H1 (cell line): Measurements from ENCODE around the gene TM9SF2. TPM values are rescaled to one million over a fixed set of nuclear protein-coding genes. Genes with fewer than 3 reads are reported as not detected.

ENCODE experiments used
- CTCF ChIA-PET: fragments of 300-600 bp; sonication (Branson Sonifier 250); formaldehyde crosslinking; loops from one replicate; lab custom pipeline; 2021; ENCODE audit not compliant: partially characterized antibody; lab: Charles Lee
- POLR2A ChIA-PET: fragments of 300-600 bp; sonication (Branson Sonifier 250); formaldehyde crosslinking; loops from one replicate; lab custom pipeline; 2021; ENCODE audit warnings: inconsistent platforms; ENCODE audit not compliant: partially characterized antibody; lab: Charles Lee
- DNase-seq, 2 experiments: peaks; one replicate each; pipeline versions ENCODE4 v3.0.0 to v3.0.0-alpha.2; 2010 to 2022; ENCODE audit warnings: low spot score in 2 of 2, low read depth in 1 of 2, mixed read lengths in 1 of 2
- FAIRE-seq: peaks from 2 replicates; lab custom pipeline; 2011; peaks lifted over from hg19 to GRCh38; lab: Jason Lieb, UNC
- H2AFZ ChIP-seq: 2 replicates; pipeline ENCODE4 v1.8.1; 2012; ENCODE audit warnings: low read length, inconsistent platforms
- H2AK5ac ChIP-seq: 2 replicates; pipeline ENCODE4 v1.6.1; 2013; ENCODE audit warnings: low read depth, low read length
- H2BK120ac ChIP-seq: replicated peaks from 2 replicates; pipeline ENCODE3; 2013; ENCODE audit warnings: low read depth, low read length, inconsistent platforms
- H2BK12ac ChIP-seq: 2 replicates; pipeline ENCODE4 v1.6.1; 2013; ENCODE audit warnings: low read depth, low read length
- H2BK15ac ChIP-seq: 2 replicates; pipeline ENCODE4 v1.6.1; 2013; ENCODE audit warnings: low read length
- H2BK20ac ChIP-seq: 2 replicates; pipeline ENCODE4 v1.6.1; 2013; ENCODE audit warnings: low read length
- H2BK5ac ChIP-seq: 2 replicates; pipeline ENCODE4 v1.6.1; 2013; ENCODE audit warnings: low read depth, low read length
- H3K14ac ChIP-seq: 2 replicates; pipeline ENCODE4 v1.6.1; 2013; ENCODE audit warnings: inconsistent platforms; ENCODE audit not compliant: insufficient read length
- H3K18ac ChIP-seq: 2 replicates; pipeline ENCODE4 v1.6.1; 2013; ENCODE audit warnings: low read length; ENCODE audit errors: extremely low read depth
- H3K23ac ChIP-seq: 2 replicates; pipeline ENCODE4 v1.6.1; 2013; ENCODE audit warnings: inconsistent platforms; ENCODE audit not compliant: insufficient read length
- H3K23me2 ChIP-seq: 2 replicates; pipeline ENCODE4 v1.6.1; 2013; ENCODE audit warnings: low read depth, low read length
- H3K27ac ChIP-seq: 2 replicates; pipeline ENCODE4 v1.6.1; 2011; ENCODE audit warnings: low read depth, low read length, inconsistent platforms
- H3K27me3 ChIP-seq, 4 experiments: replicated peaks in 1 of 4; 1 replicate in 1 of 4; 2 replicates in 3 of 4; pipeline versions ENCODE4 v1.6.1 to v1.8.1; 2011 to 2013; ENCODE audit warnings: low read length in 3 of 4, mild to moderate bottlenecking in 3 of 4, inconsistent platforms in 2 of 4, mixed read lengths in 2 of 4, moderate library complexity in 1 of 4; ENCODE audit not compliant: control insufficient read depth in 3 of 4, insufficient read depth in 3 of 4; ENCODE audit errors: extremely low read depth in 1 of 4
- H3K36me3 ChIP-seq, 4 experiments: 2 replicates each; pipeline versions ENCODE4 v1.6.1 to v1.8.1; 2011 to 2013; ENCODE audit warnings: mild to moderate bottlenecking in 4 of 4, low read length in 3 of 4, moderate library complexity in 2 of 4, control low read depth in 1 of 4, inconsistent platforms in 1 of 4; ENCODE audit not compliant: insufficient read depth in 4 of 4, control insufficient read depth in 2 of 4
- H3K4ac ChIP-seq: replicated peaks from 2 replicates; pipeline ENCODE3; 2013; ENCODE audit warnings: low read length, low read depth, mixed read lengths, inconsistent platforms; ENCODE audit not compliant: insufficient read length
- H3K4me1 ChIP-seq, 4 experiments: replicated peaks in 1 of 4; 1 replicate in 1 of 4; 2 replicates in 3 of 4; pipeline versions ENCODE4 v1.6.1 to v1.8.1; 2011 to 2013; ENCODE audit warnings: low read length in 3 of 4, inconsistent platforms in 2 of 4, mixed read lengths in 1 of 4; ENCODE audit not compliant: insufficient read depth in 4 of 4, control insufficient read depth in 3 of 4
- H3K4me2 ChIP-seq, 2 experiments: 2 replicates each; pipeline versions ENCODE4 v1.6.1 to v1.8.1; 2011 to 2013; ENCODE audit warnings: low read depth in 2 of 2, low read length in 2 of 2, control low read depth in 1 of 2, inconsistent platforms in 1 of 2, mild to moderate bottlenecking in 1 of 2; ENCODE audit not compliant: insufficient read depth in 1 of 2
- H3K4me3 ChIP-seq, 4 experiments: fragments of 200-600, 300-600 bp in 1 of 4; sonication (generic), shearing (Covaris generic), sonication (Bioruptor Twin) in 1 of 4; 2 replicates each; pipeline versions ENCODE4 v1.5.1 to v1.8.1; 2011 to 2016; ENCODE audit warnings: low read length in 4 of 4, low read depth in 3 of 4, control low read depth in 2 of 4, inconsistent platforms in 2 of 4, mild to moderate bottlenecking in 2 of 4, mixed read lengths in 1 of 4, moderate library complexity in 1 of 4; ENCODE audit not compliant: insufficient read depth in 2 of 4; ENCODE audit errors: extremely low read depth in 1 of 4
- H3K56ac ChIP-seq: replicated peaks from 2 replicates; pipeline ENCODE3; 2013; ENCODE audit warnings: low read depth, mild to moderate bottlenecking, mixed read lengths, low read length, inconsistent platforms; ENCODE audit not compliant: insufficient read length
- H3K79me1 ChIP-seq: 2 replicates; pipeline ENCODE4 v1.6.1; 2013; ENCODE audit warnings: low read depth, low read length, control low read depth
- H3K79me2 ChIP-seq, 2 experiments: 2 replicates each; pipeline versions ENCODE4 v1.6.1 to v1.8.1; 2012 to 2013; ENCODE audit warnings: low read length in 2 of 2, mild to moderate bottlenecking in 2 of 2, inconsistent platforms in 1 of 2; ENCODE audit not compliant: insufficient read depth in 2 of 2, control insufficient read depth in 1 of 2
- H3K9ac ChIP-seq, 4 experiments: replicated peaks in 1 of 4; 1 replicate in 1 of 4; 2 replicates in 3 of 4; pipeline versions ENCODE4 v1.6.1 to v1.8.1; 2011 to 2013; ENCODE audit warnings: low read depth in 3 of 4, low read length in 3 of 4, control low read depth in 2 of 4, mild to moderate bottlenecking in 2 of 4, moderate library complexity in 2 of 4, inconsistent platforms in 1 of 4; ENCODE audit errors: extremely low read depth in 1 of 4
- H3K9me3 ChIP-seq, 2 experiments: 2 replicates each; pipeline versions ENCODE4 v1.6.1 to v1.8.1; 2012 to 2013; ENCODE audit warnings: mild to moderate bottlenecking in 2 of 2, moderate library complexity in 2 of 2, control low read depth in 1 of 2, inconsistent platforms in 1 of 2, low read depth in 1 of 2, low read length in 1 of 2, mixed read lengths in 1 of 2; ENCODE audit not compliant: insufficient read depth in 2 of 2
- H4K20me1 ChIP-seq, 2 experiments: replicated peaks in 1 of 2; 2 replicates each; pipeline versions ENCODE3 to v1.8.1; 2011 to 2013; ENCODE audit warnings: inconsistent platforms in 2 of 2, low read length in 2 of 2, mild to moderate bottlenecking in 1 of 2; ENCODE audit not compliant: insufficient read depth in 2 of 2, control insufficient read depth in 1 of 2
- H4K5ac ChIP-seq: 2 replicates; pipeline ENCODE4 v1.6.1; 2013; ENCODE audit warnings: low read length, low read depth, mixed read lengths, inconsistent platforms; ENCODE audit not compliant: insufficient read length
- H4K8ac ChIP-seq: 2 replicates; pipeline ENCODE4 v1.8.0; 2013; ENCODE audit warnings: mild to moderate bottlenecking, moderate library complexity, low read length, inconsistent platforms; ENCODE audit not compliant: insufficient read depth; ENCODE audit errors: extremely low read depth
- H4K91ac ChIP-seq: replicated peaks from 2 replicates; pipeline ENCODE3; 2013; ENCODE audit warnings: low read length, mixed read lengths, inconsistent platforms; ENCODE audit not compliant: insufficient read length
- SIX5 ChIP-seq: IDR thresholded peaks from 2 replicates; pipeline ENCODE4 v1.6.1; 2011; ENCODE audit warnings: mild to moderate bottlenecking, low read depth, low read length
- SUZ12 ChIP-seq: fragments of 200-600 bp; sonication (generic); IDR thresholded peaks from 2 replicates; pipeline ENCODE4 v1.6.1; 2012; ENCODE audit warnings: mild to moderate bottlenecking, inconsistent platforms, low read length, moderate library complexity, mixed read lengths
- WGBS, 2 experiments: shearing (Covaris generic) in 1 of 2; methylation state at CpG; one replicate each; pipeline versions ENCODE4 v1.1.6 to v1.1.7; 2013 to 2015; ENCODE audit warnings: low lambda C conversion rate in 2 of 2, mixed read lengths in 2 of 2, inconsistent platforms in 1 of 2, low coverage in 1 of 2, missing lambda C conversion rate in 1 of 2; ENCODE audit not compliant: insufficient replicate concordance in 2 of 2, insufficient coverage in 1 of 2, insufficient read length in 1 of 2; ENCODE audit errors: extremely low coverage in 1 of 2, missing lambda C conversion rate in 1 of 2; 5-methylcytosine and 5-hydroxymethylcytosine counted together
- polyA plus RNA-seq, 7 experiments: library from polyadenylated mRNA; depleted of rRNA in 3 of 7; stranded (reverse) in 5 of 7; unstranded in 2 of 7; fragments of >200 nt in 5 of 7; fragments of 200-250 nt in 2 of 7; gene quantifications; 1 replicate in 5 of 7; 2 replicates in 1 of 7; 4 replicates in 1 of 7; pipeline versions ENCODE4 v1.2.1 to v1.2.3, GENCODE V29; 2011 to 2013; ENCODE audit warnings: missing spikeins in 2 of 7, mixed read lengths in 2 of 7
- total RNA-seq: library from RNA; stranded (reverse); fragmentation: NEBNext Ultra II Directional; extraction: Animal tissue kit (Norgen Biotek cat#: 25700); gene quantifications from 2 replicates; pipeline ENCODE4 v1.2.1, GENCODE V29; 2021

TM9SF2 gene
- total and polyA plus RNA-seq, 2 of the 8 experiments (the other 6 are each of a cell fraction or from before 2014, with no cell fraction given) = 68.0 to 101 TPM

DNA sequence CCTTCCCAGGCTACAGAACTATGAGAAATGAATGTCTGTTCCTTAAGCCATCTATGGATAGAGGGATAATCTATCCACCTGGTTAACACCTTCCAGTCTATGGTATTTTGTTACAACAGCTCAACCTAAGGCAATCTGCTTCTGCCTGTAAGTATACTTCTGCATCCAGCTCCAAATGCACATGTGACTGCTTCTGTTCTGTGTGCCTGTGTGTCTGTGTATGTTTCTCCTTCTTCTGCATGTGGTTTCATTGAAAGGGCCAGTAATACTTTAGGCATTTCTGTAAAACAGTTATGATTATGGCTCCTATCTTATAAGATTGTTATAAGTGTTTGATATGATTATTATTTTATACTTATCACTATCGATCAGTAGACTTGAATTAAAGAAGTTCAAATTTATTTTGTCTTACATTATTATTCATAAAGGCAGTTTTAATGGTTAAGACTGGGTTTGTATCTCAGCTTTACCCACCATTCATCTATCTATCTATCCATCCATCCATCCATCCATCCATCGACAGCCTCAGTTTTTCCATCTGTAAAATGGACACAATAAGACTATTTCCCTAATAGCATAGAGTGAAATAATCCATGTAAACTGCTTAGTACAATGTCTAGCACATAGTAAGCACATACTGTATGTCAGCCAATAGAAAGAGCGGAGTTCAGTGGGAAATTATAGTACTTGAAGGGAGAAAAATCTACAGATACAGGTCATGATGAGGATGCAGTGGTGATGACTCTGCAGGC is 37.5 kb upstream of the TM9SF2 start:
- WGBS, 2 experiments = 93% methylated on average over 3 of the region's 3 CpGs; no CpG with 5 or more reads in 1 of the 2 experiments
- TF ChIP-seq SUZ12 = no peak
- no peak for TF ChIP-seq SIX5

More for the DNA sequence above, 37.5 kb upstream of the TM9SF2 start:
- H4K91ac ChIP-seq = no peak overlapping the region
- H3K56ac ChIP-seq = no peak overlapping the region
- H2BK20ac ChIP-seq = no peak overlapping the region
- no peak overlapping the region for H4K5ac ChIP-seq
- H3K23me2 ChIP-seq = peaks cover 4% of the 10 kb centered on the region; the same call in 1 of the 2 replicates
- H2BK15ac ChIP-seq = no peak overlapping the region
- H3K18ac ChIP-seq = no peak overlapping the region
- H3K27me3 ChIP-seq = no peaks in the 10 kb centered on the region
- H3K4me2 ChIP-seq = no peak overlapping the region
- ChIA-PET CTCF (interaction anchor here (0.9 to 1.2 kb wide), 4 partner anchors 8 to 63 kb away, joined by 3 to 5 read pairs (median 4); no protein-coding TSS in a partner anchor), POLR2A (no interaction called here)
- H3K27ac ChIP-seq = no peak overlapping the region
- no peak overlapping the region for H3K4ac ChIP-seq
- no peaks in the 10 kb centered on the region for H3K9me3 ChIP-seq
- H3K79me1 ChIP-seq = no peaks in the 10 kb centered on the region
- no peak for FAIRE-seq
- H3K36me3 ChIP-seq = no peaks in the 10 kb centered on the region
- no peak for DNase-seq
- H2BK5ac ChIP-seq = no peak overlapping the region
- no peak overlapping the region for H2AFZ ChIP-seq
- H4K20me1 ChIP-seq = no peaks in the 10 kb centered on the region
- no peak overlapping the region for H3K9ac ChIP-seq
- no peak overlapping the region for H2BK12ac ChIP-seq
- no peaks in the 10 kb centered on the region for H3K79me2 ChIP-seq
- no peak overlapping the region for H2AK5ac ChIP-seq
- no peak overlapping the region for H3K4me3 ChIP-seq
- no peak overlapping the region for H3K23ac ChIP-seq
- H4K8ac ChIP-seq = no peak overlapping the region
- H2BK120ac ChIP-seq = no peak overlapping the region
- no peak overlapping the region for H3K14ac ChIP-seq
- H3K4me1 ChIP-seq = no peaks in the 10 kb centered on the region
